Measurements from ENCODE around the gene AHNAK2. TPM values are rescaled to one million over a fixed set of nuclear protein-coding genes. Genes with fewer than 3 reads are reported as not detected.

The AHNAK2 gene
- total and polyA plus RNA-seq, 8 donors = 1.5 to 117 (median 13.5) TPM

DNA sequence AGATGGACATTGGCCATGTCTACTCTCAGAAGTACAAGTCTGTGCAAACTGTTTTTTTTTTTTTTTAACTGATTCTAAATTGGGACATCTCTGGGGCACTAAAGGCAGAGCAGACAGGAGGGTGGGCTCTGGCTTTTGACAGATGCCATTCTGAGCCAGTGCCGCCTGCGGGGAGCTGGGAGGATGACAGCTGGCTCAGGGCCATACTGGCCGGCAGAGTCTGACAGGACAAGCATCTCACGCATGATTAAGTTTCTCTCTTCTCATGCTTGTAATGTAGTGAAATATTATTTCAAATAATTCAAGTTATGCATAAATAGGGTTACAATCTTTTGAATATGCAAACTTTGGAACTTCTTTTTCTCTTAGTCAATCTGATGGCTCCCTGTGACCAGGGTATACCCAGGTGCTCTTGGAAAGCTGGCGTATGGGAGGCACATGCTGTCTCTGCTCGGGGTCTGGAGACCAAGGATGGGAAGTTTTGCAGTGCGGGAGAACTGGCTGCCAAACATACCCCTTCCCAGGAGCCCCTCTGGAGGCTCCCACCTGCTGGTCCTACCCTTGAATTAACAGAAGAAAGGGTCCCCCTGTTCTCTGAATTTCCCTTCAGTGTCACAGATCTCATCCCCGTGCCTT, 35.1 kb upstream of the AHNAK2 start:
- 46 to 58% (median 57%) methylated on average over 8 of the region's 8 CpGs for WGBS, 5 donors
- Histone ChIP-seq H3K9me3 (no peaks in the 10 kb centered on the region), H3K4me3 (no peak overlapping the region), H3K4me1 (peaks cover 0 to 43% (median 23%) of the 10 kb centered on the region in 4 donors), H3K27ac (no peak overlapping the region), H3K27me3 (no peaks in the 10 kb centered on the region), H3K36me3 (peaks cover 13 to 36% (median 34%) of the 10 kb centered on the region in 4 donors)
- no peak for DNase-seq
- intact Hi-C loops (cut with DNase I; ENCODE audit: low total_unique reads) = no loop called here
- TF ChIP-seq, protein P1, sequence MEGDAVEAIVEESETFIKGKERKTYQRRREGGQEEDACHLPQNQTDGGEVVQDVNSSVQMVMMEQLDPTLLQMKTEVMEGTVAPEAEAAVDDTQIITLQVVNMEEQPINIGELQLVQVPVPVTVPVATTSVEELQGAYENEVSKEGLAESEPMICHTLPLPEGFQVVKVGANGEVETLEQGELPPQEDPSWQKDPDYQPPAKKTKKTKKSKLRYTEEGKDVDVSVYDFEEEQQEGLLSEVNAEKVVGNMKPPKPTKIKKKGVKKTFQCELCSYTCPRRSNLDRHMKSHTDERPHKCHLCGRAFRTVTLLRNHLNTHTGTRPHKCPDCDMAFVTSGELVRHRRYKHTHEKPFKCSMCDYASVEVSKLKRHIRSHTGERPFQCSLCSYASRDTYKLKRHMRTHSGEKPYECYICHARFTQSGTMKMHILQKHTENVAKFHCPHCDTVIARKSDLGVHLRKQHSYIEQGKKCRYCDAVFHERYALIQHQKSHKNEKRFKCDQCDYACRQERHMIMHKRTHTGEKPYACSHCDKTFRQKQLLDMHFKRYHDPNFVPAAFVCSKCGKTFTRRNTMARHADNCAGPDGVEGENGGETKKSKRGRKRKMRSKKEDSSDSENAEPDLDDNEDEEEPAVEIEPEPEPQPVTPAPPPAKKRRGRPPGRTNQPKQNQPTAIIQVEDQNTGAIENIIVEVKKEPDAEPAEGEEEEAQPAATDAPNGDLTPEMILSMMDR (IDR thresholded peaks at IDR 0.05) = no peak
- TF ChIP-seq EP300 (IDR thresholded peaks at IDR 0.05) (no peak), POLR2A (IDR thresholded peaks at IDR 0.05) (no peak), POLR2AphosphoS5 (IDR thresholded peaks at IDR 0.05) (no peak)

DNA sequence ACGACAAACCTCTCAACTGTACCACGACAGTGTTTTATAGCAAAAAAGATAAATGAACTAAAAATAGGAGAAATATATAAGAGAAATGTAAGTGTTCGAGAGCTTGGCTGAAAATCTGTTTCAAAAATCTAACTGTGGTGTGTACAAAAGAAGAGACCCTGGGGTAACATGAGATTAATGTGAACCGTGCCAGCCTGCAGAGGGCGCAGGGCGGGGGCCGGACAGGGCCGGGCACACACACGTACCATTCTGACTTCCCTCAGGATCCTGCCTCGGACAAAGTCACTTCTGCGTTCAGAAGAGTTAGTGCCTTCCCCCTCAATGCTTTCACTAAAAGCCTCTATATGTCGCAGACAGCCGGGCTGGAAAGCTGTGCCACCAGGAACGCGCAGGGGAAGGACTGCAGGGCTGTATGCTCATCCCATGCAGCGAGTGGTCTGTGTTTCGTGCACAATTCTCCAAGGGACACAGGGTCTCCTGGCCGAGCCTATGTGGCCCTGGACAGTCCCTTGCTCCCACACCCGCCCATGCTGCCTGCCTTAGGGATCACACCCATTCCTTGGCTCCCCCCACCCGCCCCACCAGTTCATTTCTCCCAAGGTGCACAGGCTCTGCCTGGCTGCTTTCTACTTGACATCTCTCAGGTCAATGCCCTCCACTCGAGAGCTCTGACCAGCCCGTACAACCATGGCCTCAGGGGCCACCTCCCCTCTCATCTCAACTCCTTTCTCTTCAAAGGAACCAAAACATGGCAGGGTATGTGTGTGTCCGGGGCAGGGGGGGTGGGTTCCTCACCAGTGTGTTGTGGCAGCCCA, 34.2 kb upstream of the AHNAK2 start:
- Histone ChIP-seq H3K4me1 (peaks cover 0 to 39% (median 19%) of the 10 kb centered on the region in 4 donors), H3K4me3 (no peak overlapping the region), H3K27me3 (no peaks in the 10 kb centered on the region), H3K36me3 (peaks cover 13 to 45% (median 42%) of the 10 kb centered on the region in 4 donors), H3K9me3 (no peaks in the 10 kb centered on the region), H3K27ac (peak overlapping the region in 1 of 5 donors; percentile 78)
- DNase-seq = peak in 1 of 2 donors; percentile 53
- intact Hi-C loops (cut with DNase I; ENCODE audit: low total_unique reads) = no loop called here
- TF ChIP-seq POLR2A (IDR thresholded peaks at IDR 0.05) = no peak
- TF ChIP-seq, protein P1 (IDR thresholded peaks at IDR 0.05) = peak in 4 of 7 experiments; percentile 23 to 54 (median 40)
- TF ChIP-seq EP300 (IDR thresholded peaks at IDR 0.05) = no peak
- 35 to 65% (median 56%) methylated on average over 18 to 23 of the region's 23 CpGs for WGBS, 5 donors

DNA sequence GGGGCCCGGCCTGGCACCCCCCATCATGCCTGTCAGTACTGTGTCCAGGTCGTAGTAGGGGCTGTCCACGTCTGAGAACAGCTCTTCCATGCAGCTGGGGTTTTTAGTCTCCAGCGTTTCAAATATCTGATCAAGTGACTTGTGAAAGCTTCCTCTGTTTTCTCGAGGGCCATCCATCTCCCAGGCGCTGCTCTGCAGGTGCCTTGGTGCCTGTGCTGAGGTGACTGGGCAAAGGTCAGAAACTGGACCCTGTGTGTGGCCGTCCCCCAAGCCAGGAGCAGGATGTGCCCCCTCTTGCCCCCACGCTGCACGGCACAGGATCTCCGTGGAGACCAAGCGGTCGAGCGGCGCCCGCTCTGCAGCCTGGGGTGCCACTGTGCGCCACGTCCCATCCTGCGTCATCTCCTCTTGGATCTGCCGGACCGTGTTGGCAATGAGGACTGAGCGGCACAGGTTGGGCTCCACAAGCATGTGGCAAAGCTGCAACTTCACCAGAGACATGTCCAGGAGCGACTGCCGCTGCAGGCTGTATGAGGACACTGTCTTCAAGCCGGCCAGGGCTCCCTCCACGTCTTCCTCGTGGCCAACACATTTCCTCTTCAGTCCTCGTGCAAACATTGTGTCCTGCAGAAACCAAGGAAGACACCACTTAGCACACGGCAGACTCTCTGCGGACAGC, 33.3 kb upstream of the AHNAK2 start:
- Histone ChIP-seq H3K4me1 (peaks cover 0 to 36% (median 16%) of the 10 kb centered on the region in 4 donors), H3K36me3 (peaks cover 13 to 53% (median 46%) of the 10 kb centered on the region in 4 donors), H3K4me3 (no peak overlapping the region), H3K9me3 (no peaks in the 10 kb centered on the region), H3K27me3 (no peaks in the 10 kb centered on the region), H3K27ac (peak overlapping the region in 2 of 5 donors; percentile 25 to 78)
- 77 to 87% (median 86%) methylated on average over 13 to 29 of the region's 29 CpGs for whole genome bisulfite sequencing, 5 donors
- intact Hi-C loops (cut with DNase I; ENCODE audit: low total_unique reads) = no loop called here
- TF ChIP-seq, protein P1 (IDR thresholded peaks at IDR 0.05) = no peak
- TF ChIP-seq POLR2A (IDR thresholded peaks at IDR 0.05) (no peak), EP300 (IDR thresholded peaks at IDR 0.05) (no peak), POLR2AphosphoS5 (IDR thresholded peaks at IDR 0.05) (no peak)
- DNase-seq = no peak

DNA sequence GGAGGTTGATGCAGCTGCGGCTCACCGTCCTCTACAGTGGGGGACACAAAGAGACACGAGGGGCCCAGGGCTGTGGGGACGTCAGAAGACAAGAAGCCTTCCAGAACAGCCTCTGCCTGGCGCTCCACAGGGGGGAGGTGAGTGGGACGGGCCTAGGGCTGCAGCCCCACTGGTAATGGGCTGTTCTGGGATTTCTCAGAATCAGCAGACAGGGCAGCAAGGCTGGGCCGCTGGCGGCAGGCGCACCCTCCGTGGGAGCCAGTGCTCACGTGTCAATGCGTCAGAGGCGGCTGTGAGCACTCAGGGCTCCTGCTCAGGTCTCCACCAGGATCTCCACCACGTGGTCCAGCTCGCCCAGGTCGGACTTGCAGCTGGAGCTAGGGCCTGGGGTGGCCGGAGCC, 32.7 kb upstream of the AHNAK2 start:
- Histone ChIP-seq H3K9me3 (no peaks in the 10 kb centered on the region), H3K27me3 (no peaks in the 10 kb centered on the region), H3K27ac (peak overlapping the region in 2 of 5 donors; percentile 25 to 78), H3K36me3 (peaks cover 13 to 58% (median 47%) of the 10 kb centered on the region in 4 donors), H3K4me3 (no peak overlapping the region), H3K4me1 (peaks cover 0 to 31% (median 13%) of the 10 kb centered on the region in 4 donors)
- intact Hi-C loops (cut with DNase I; ENCODE audit: low total_unique reads) = no loop called here
- 69 to 88% (median 81%) methylated on average over 6 to 17 of the region's 17 CpGs for WGBS, 5 donors
- TF ChIP-seq, protein P1 (IDR thresholded peaks at IDR 0.05) = no peak
- TF ChIP-seq EP300 (IDR thresholded peaks at IDR 0.05) = no peak
- TF ChIP-seq POLR2AphosphoS5 (IDR thresholded peaks at IDR 0.05) = peak in 2 of 3 donors; percentile 19 to 31
- peak in 1 of 2 donors; percentile 77 for DNase-seq
